ENCODE data around the gene TXNDC5.

Gene TXNDC5

GRCh38 chr6:7880718-7881107 is 29.9 kb downstream of the TXNDC5 start:
- no peak for DNase-seq (ENCODE audit: extremely low read depth, low read depth)
- TF ChIP-seq, protein P1, sequence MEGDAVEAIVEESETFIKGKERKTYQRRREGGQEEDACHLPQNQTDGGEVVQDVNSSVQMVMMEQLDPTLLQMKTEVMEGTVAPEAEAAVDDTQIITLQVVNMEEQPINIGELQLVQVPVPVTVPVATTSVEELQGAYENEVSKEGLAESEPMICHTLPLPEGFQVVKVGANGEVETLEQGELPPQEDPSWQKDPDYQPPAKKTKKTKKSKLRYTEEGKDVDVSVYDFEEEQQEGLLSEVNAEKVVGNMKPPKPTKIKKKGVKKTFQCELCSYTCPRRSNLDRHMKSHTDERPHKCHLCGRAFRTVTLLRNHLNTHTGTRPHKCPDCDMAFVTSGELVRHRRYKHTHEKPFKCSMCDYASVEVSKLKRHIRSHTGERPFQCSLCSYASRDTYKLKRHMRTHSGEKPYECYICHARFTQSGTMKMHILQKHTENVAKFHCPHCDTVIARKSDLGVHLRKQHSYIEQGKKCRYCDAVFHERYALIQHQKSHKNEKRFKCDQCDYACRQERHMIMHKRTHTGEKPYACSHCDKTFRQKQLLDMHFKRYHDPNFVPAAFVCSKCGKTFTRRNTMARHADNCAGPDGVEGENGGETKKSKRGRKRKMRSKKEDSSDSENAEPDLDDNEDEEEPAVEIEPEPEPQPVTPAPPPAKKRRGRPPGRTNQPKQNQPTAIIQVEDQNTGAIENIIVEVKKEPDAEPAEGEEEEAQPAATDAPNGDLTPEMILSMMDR (IDR thresholded peaks at IDR 0.05; ENCODE audit: low read depth, low read length), result no peak

DNA sequence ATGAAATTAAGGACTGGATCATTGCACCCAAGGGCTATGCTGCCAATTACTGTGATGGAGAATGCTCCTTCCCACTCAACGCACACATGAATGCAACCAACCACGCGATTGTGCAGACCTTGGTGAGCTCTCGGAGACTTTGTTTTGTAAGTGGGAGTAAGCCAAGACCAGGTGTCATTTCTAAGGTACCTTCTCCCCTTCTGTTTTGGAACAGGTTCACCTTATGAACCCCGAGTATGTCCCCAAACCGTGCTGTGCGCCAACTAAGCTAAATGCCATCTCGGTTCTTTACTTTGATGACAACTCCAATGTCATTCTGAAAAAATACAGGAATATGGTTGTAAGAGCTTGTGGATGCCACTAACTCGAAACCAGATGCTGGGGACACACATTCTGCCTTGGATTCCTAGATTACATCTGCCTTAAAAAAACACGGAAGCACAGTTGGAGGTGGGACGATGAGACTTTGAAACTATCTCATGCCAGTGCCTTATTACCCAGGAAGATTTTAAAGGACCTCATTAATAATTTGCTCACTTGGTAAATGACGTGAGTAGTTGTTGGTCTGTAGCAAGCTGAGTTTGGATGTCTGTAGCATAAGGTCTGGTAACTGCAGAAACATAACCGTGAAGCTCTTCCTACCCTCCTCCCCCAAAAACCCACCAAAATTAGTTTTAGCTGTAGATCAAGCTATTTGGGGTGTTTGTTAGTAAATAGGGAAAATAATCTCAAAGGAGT is 30.4 kb downstream of the TXNDC5 start:
- no peak for DNase-seq (ENCODE audit: extremely low read depth, low read depth)
- TF ChIP-seq, protein P1 (IDR thresholded peaks at IDR 0.05; ENCODE audit: low read depth, low read length), result no peak

DNA sequence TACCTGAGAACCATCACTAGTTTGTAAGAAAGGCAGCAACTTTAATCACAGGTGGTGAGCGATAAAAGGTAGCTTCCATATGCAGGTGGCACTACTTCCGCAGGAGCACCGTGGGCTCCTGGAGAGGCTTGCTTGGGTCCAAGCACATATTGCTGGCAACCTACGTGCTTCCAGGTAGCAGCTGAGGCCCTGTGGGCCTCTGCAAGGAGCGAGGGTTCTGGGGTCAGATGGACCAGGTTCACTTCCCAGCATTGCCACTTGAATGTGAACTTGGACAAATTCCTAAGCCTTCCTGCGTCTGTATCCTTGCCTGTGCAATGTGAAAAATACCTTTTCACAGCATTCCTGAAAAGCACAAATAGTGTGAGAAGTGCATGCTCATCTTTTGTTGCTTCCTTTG is 31.0 kb downstream of the TXNDC5 start:
- TF ChIP-seq, protein P1 (IDR thresholded peaks at IDR 0.05; ENCODE audit: low read depth, low read length), result no peak
- no peak for DNase-seq (ENCODE audit: extremely low read depth, low read depth)

- TF ChIP-seq, protein P1 (IDR thresholded peaks at IDR 0.05; ENCODE audit: low read depth, low read length), result no peak
- no peak for DNase-seq (ENCODE audit: extremely low read depth, low read depth)
These were observed 31.5 kb downstream of the TXNDC5 start for GRCh38 chr6:7879043-7879442.

DNA sequence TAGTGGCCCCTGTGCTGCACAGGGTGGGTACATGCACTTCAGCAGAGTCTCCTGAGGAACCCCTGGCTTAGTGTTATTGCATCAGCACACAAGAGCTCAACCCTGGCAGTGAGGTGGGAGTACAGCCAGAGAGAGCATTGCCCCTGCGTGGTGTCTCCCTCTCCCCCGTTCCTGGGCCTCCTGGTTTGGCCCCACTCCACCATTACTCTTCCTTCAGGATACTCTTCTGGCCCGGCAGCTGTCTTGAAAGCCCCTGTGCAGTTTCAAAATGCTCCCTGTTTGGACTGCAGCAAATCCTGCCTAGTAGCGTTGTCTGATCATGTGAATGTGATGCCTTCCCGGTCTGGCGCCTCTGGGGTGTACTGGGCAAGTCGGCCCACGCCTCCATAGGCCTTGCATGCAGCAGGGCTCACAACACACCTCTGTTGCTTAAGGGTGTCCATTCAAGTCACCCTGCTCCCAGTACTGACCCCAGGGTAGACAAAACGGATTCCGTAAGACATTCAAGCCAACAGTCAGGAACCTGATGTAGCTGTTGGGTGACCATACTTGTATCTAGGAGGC is 32.1 kb downstream of the TXNDC5 start:
- TF ChIP-seq, protein P1 (IDR thresholded peaks at IDR 0.05; ENCODE audit: low read depth, low read length), result no peak
- DNase-seq (ENCODE audit: extremely low read depth, low read depth), result no peak

- DNase-seq (ENCODE audit: extremely low read depth, low read depth), result no peak
- TF ChIP-seq, protein P1 (IDR thresholded peaks at IDR 0.05; ENCODE audit: low read depth, low read length), result no peak
These were observed 41.7 kb downstream of the TXNDC5 start for GRCh38 chr6:7868926-7869325.

GRCh38 chr6:7866526-7866925 is 44.1 kb downstream of the TXNDC5 start:
- DNase-seq (ENCODE audit: extremely low read depth, low read depth), result no peak
- TF ChIP-seq, protein P1 (IDR thresholded peaks at IDR 0.05; ENCODE audit: low read depth, low read length), result no peak

All from AG09319 (cell line).